B cell (primary cell): ENCODE measurements around the gene ARHGDIG.

Experiments used
- EZH2 ChIP-seq: IDR thresholded peaks from 2 replicates; pipeline ENCODE4 v1.6.1; 2012; ENCODE audit warnings: borderline replicate concordance, low read depth, mild to moderate bottlenecking, moderate library complexity, low read length; ENCODE audit not compliant: insufficient read depth, poor library complexity, severe bottlenecking
- TF ChIP-seq, protein P1 (sequence below): fragments of 200-600 bp; IDR thresholded peaks from one replicate; pipeline ENCODE4 v1.8.0; 2022; ENCODE audit warnings: antibody characterized with exemption, mild to moderate bottlenecking

DNA sequence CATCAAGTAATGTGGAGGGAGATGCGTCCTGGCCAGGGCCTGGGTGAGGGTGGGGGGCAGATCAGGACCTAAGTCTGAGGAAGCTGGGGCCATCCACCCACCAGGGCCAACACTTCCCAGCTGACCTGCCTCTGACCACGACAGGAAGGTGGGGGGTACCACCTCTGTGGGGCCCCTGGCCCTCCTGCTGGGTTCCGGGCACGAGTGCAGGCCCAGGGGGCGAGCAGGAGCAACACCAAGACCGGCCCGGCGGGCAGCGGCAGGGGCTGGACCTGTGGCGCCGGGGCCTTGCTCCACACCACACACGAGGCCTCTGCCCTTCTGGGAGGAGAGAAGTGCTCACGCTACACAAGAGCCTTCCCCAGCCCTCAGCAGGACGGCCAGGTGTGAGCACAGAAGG is 15.9 kb downstream of the ARHGDIG start:
- TF ChIP-seq, protein P1, sequence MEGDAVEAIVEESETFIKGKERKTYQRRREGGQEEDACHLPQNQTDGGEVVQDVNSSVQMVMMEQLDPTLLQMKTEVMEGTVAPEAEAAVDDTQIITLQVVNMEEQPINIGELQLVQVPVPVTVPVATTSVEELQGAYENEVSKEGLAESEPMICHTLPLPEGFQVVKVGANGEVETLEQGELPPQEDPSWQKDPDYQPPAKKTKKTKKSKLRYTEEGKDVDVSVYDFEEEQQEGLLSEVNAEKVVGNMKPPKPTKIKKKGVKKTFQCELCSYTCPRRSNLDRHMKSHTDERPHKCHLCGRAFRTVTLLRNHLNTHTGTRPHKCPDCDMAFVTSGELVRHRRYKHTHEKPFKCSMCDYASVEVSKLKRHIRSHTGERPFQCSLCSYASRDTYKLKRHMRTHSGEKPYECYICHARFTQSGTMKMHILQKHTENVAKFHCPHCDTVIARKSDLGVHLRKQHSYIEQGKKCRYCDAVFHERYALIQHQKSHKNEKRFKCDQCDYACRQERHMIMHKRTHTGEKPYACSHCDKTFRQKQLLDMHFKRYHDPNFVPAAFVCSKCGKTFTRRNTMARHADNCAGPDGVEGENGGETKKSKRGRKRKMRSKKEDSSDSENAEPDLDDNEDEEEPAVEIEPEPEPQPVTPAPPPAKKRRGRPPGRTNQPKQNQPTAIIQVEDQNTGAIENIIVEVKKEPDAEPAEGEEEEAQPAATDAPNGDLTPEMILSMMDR = no peak
- no peak for TF ChIP-seq EZH2
